ENCODE results near the gene SLC7A4. TPM values are rescaled to one million over a fixed set of nuclear protein-coding genes. Genes with fewer than 3 reads are reported as not detected.

The SLC7A4 gene
- total RNA-seq, 1 donor, result 0.36 TPM

DNA sequence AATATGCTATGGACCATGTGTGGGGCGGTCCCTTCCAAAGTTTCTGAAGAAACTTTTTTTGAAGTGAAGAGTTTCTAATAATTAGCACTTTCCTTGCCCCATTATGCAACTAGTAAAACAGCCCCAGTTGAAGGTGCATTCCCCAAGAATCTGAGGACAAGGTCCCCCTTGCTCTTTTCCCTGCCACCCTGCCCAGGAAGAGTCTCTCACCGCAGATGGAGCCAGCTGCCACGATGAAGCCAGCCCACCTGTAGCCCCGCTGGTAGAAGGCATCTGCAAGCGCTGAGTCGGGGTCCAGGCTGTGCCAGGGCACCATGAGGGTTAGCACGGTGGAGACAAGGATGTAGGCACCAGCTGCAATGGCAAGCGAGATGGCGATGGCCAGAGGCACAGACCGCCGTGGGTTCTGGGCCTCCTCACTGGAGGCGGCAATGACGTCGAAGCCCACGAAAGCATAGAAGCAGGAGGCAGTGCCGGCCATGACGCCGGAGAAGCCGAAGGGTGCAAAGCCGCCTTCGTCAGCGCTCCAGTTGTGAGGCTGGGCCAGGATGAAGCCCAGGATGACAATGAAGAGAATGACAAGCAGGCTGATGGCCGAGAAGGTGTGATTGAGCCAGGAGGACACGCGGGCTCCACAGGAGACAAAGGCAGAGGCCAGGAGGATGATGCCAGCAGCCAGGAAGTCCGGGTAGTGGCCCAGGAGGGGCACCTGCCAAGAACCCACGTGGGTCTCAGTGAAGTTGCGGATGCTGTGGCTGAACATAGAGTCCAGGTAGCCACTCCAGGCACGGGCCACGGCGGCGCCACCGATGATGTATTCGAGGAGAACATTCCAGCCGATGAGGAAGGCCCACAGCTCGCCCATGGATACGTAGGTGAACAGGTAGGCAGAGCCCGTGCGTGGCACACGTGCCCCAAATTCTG, 1.5 kb downstream of the SLC7A4 start:
- Histone ChIP-seq H4K20me1 (ENCODE audit: insufficient read depth, low read length) (no peaks in the 10 kb centered on the region), H3K79me2 (ENCODE audit: insufficient read depth, low read length) (no peaks in the 10 kb centered on the region), H3K27ac (ENCODE audit: low read depth, low read length) (no peak overlapping the region), H3K4me2 (ENCODE audit: insufficient read depth, low read length) (no peak overlapping the region), H3K9me3 (ENCODE audit: low read depth, low read length) (no peaks in the 10 kb centered on the region), H3K36me3 (ENCODE audit: insufficient read depth, low read length) (no peaks in the 10 kb centered on the region), H3K4me1 (ENCODE audit: insufficient read depth, low read length) (peaks cover 8% of the 10 kb centered on the region), H2AFZ (ENCODE audit: low read length) (no peak overlapping the region), H3K4me3 (ENCODE audit: insufficient read depth, low read length) (no peak overlapping the region), H3K27me3 (ENCODE audit: insufficient read depth, low read length) (peaks cover 32% of the 10 kb centered on the region)
- no peak for TF ChIP-seq CTCF (IDR thresholded peaks at IDR 0.05; ENCODE audit: extremely low read depth, low read depth, low read length)
- DNase-seq (ENCODE audit: insufficient read length, low spot score, missing footprints), result peak; percentile 80

DNA sequence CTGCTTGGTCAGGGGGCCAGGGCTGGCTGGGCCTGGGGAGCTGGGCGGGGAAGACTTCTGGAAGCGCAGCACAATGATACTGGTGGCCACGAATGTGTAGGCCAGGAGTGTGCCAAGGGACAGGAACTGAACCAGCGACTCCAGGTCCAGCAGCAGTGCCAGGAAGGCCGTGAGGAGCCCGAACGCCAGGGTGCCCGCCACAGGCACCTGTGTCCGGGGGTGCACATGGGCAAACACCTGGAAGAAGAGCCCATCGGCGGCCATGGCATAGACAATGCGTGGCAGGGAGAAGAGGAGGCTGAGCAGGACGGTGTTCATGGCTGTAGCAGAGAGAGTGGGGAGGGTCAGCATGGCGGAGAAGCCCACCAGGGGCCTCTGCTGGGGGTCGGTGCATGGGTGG, 2.3 kb downstream of the SLC7A4 start:
- Histone ChIP-seq H3K27me3 (ENCODE audit: insufficient read depth, low read length) (peaks cover 32% of the 10 kb centered on the region), H3K36me3 (ENCODE audit: insufficient read depth, low read length) (no peaks in the 10 kb centered on the region), H4K20me1 (ENCODE audit: insufficient read depth, low read length) (no peaks in the 10 kb centered on the region), H3K79me2 (ENCODE audit: insufficient read depth, low read length) (no peaks in the 10 kb centered on the region), H3K4me3 (ENCODE audit: insufficient read depth, low read length) (no peak overlapping the region), H3K4me1 (ENCODE audit: insufficient read depth, low read length) (peaks cover 8% of the 10 kb centered on the region), H3K9me3 (ENCODE audit: low read depth, low read length) (no peaks in the 10 kb centered on the region), H3K27ac (ENCODE audit: low read depth, low read length) (no peak overlapping the region), H2AFZ (ENCODE audit: low read length) (no peak overlapping the region), H3K4me2 (ENCODE audit: insufficient read depth, low read length) (no peak overlapping the region)
- no peak for TF ChIP-seq CTCF (IDR thresholded peaks at IDR 0.05; ENCODE audit: extremely low read depth, low read depth, low read length)
- no peak for DNase-seq (ENCODE audit: insufficient read length, low spot score, missing footprints)

DNA sequence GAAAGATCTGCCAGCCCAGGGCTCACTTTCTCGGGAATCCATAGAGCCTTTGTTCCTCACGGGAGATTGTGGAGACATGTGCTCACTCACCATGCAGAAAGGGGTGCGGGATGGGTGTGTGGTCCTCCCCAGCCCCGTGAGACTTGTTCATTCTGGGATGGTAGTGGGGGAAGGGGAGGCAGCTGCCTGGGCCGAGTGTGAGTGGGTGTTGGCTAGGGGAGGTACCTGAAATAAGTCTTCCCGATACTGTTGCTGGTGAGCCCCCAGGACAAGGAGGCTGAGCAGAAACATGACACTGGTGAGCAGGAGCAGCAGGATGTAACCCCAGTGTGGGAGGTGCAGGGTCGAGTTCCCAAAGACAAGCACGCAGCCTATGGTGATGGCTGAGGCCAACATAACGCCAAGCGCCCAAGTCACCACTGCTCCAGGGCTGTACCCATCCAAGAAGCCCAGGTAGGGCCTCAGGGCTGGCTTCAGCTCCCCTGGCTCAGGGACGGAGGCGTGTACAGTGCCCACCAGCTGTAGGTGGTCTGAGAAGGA, 2.8 kb downstream of the SLC7A4 start:
- Histone ChIP-seq H3K36me3 (ENCODE audit: insufficient read depth, low read length) (no peaks in the 10 kb centered on the region), H3K27ac (ENCODE audit: low read depth, low read length) (no peak overlapping the region), H3K79me2 (ENCODE audit: insufficient read depth, low read length) (no peaks in the 10 kb centered on the region), H3K4me2 (ENCODE audit: insufficient read depth, low read length) (no peak overlapping the region), H3K9me3 (ENCODE audit: low read depth, low read length) (no peaks in the 10 kb centered on the region), H2AFZ (ENCODE audit: low read length) (no peak overlapping the region), H3K4me1 (ENCODE audit: insufficient read depth, low read length) (peaks cover 8% of the 10 kb centered on the region), H3K27me3 (ENCODE audit: insufficient read depth, low read length) (peaks cover 32% of the 10 kb centered on the region), H3K4me3 (ENCODE audit: insufficient read depth, low read length) (no peak overlapping the region), H4K20me1 (ENCODE audit: insufficient read depth, low read length) (no peaks in the 10 kb centered on the region)
- no peak for TF ChIP-seq CTCF (IDR thresholded peaks at IDR 0.05; ENCODE audit: extremely low read depth, low read depth, low read length)
- peak; percentile 37 for DNase-seq (ENCODE audit: insufficient read length, low spot score, missing footprints)
